OCI-M1 (cell line): ENCODE measurements around the gene GABRB2.
A peak's percentile ranks its signal among the peaks of the same experiment; 100 is the strongest.
"Not testable (repeated sequence)": the region's sequence is repeated elsewhere in the genome, so short reads cannot be mapped to it uniquely, and the experiment has no call there.

ENCODE experiments used
- DNase-seq: peaks from one replicate; lab custom pipeline; 2025; lab: John Stamatoyannopoulos, UW

Gene GABRB2

GRCh38 chr5:161546470-161547301 is at the start of gene GABRB2:
Gene GABRB2, minus strand, starts transcription at chr5:161546725. Its CDS starts 82 bp downstream, at chr5:161546643.
- peak; percentile 74 for DNase-seq

- no peak for DNase-seq
Measured at GRCh38 chr5:161585798-161586197, 39.3 kb upstream of the GABRB2 start.

- no peak for DNase-seq
Measured at GRCh38 chr5:161580621-161581020, 34.1 kb upstream of the GABRB2 start.

GRCh38 chr5:161572914-161573313 is 26.4 kb upstream of the GABRB2 start:
- DNase-seq: no peak

GRCh38 chr5:161566081-161566480 is 19.6 kb upstream of the GABRB2 start:
- DNase-seq: no peak

- no peak for DNase-seq
Measured at GRCh38 chr5:161562446-161562845, 15.9 kb upstream of the GABRB2 start.

GRCh38 chr5:161549106-161549505 is 2.6 kb upstream of the GABRB2 start:
- DNase-seq: no peak

GRCh38 chr5:161548487-161549094 is 2.1 kb upstream of the GABRB2 start:
- no peak for DNase-seq

- no peak for DNase-seq
Measured at GRCh38 chr5:161547738-161548486, 1.4 kb upstream of the GABRB2 start.

- no peak for DNase-seq
Measured at GRCh38 chr5:161547406-161547737, 847 bp upstream of the GABRB2 start.

- DNase-seq: no peak
Measured at GRCh38 chr5:161546095-161546469, 443 bp downstream of the GABRB2 start.

- DNase-seq: no peak
Measured at GRCh38 chr5:161545344-161546094, 1.0 kb downstream of the GABRB2 start.

GRCh38 chr5:161544350-161544765 is 2.2 kb downstream of the GABRB2 start:
- peak; percentile 71 for DNase-seq

- no peak for DNase-seq
Measured at GRCh38 chr5:161539016-161539415, 7.5 kb downstream of the GABRB2 start.

- peak; percentile 44 for DNase-seq
Measured at GRCh38 chr5:161535762-161536161, 10.8 kb downstream of the GABRB2 start.

GRCh38 chr5:161530700-161531099 is 15.8 kb downstream of the GABRB2 start:
- peak; percentile 47 for DNase-seq

GRCh38 chr5:161513942-161514341 is 32.6 kb downstream of the GABRB2 start:
- no peak for DNase-seq

GRCh38 chr5:161507591-161507990 is 38.9 kb downstream of the GABRB2 start:
- DNase-seq: peak; percentile 87

GRCh38 chr5:161505160-161505559 is 41.4 kb downstream of the GABRB2 start:
- DNase-seq: not testable (repeated sequence)

- no peak for DNase-seq
Measured at GRCh38 chr5:161498531-161498930, 48.0 kb downstream of the GABRB2 start.

- no peak for DNase-seq
Measured at GRCh38 chr5:161483721-161484120, 62.8 kb downstream of the GABRB2 start.

- no peak for DNase-seq
Measured at GRCh38 chr5:161481922-161482321, 64.6 kb downstream of the GABRB2 start.
